ENCODE measurements around the gene INSR.

INSR gene

GRCh38 chr19:7195046-7195445, 99.2 kb downstream of the INSR start:
- H3K4me3 Mint-ChIP-seq = no peak overlapping the region
- H3K36me3 Mint-ChIP-seq (ENCODE audit: low read depth) = peaks cover 11% of the 10 kb centered on the region
- intact Hi-C loops (cut with micrococcal nuclease) = no loop called here
- H3K27ac Mint-ChIP-seq = no peak overlapping the region
- peaks cover 47% of the 10 kb centered on the region for H3K4me1 Mint-ChIP-seq (ENCODE audit: low read depth)
- H3K27me3 Mint-ChIP-seq = peaks cover 6% of the 10 kb centered on the region
- no peaks in the 10 kb centered on the region for H3K9me3 Mint-ChIP-seq

- Mint-ChIP-seq H3K4me1 (ENCODE audit: low read depth) (peaks cover 42% of the 10 kb centered on the region), H3K27ac (no peak overlapping the region), H3K36me3 (ENCODE audit: low read depth) (peaks cover 11% of the 10 kb centered on the region), H3K4me3 (no peak overlapping the region), H3K9me3 (no peaks in the 10 kb centered on the region), H3K27me3 (peaks cover 6% of the 10 kb centered on the region)
- intact Hi-C loops (cut with micrococcal nuclease) = no loop called here
These were observed 99.6 kb downstream of the INSR start for GRCh38 chr19:7194566-7194965.

GRCh38 chr19:7191946-7192691, 102.1 kb downstream of the INSR start:
- intact Hi-C loops (cut with micrococcal nuclease) = no loop called here
- H3K9me3 Mint-ChIP-seq = no peaks in the 10 kb centered on the region
- H3K4me3 Mint-ChIP-seq = peak overlapping the region; percentile 1
- peaks cover 3% of the 10 kb centered on the region for H3K27me3 Mint-ChIP-seq
- no peaks in the 10 kb centered on the region for H3K36me3 Mint-ChIP-seq (ENCODE audit: low read depth)
- peak overlapping the region; percentile 71 for H3K27ac Mint-ChIP-seq
- H3K4me1 Mint-ChIP-seq (ENCODE audit: low read depth) = peaks cover 36% of the 10 kb centered on the region

- H3K4me1 Mint-ChIP-seq (ENCODE audit: low read depth) = peaks cover 38% of the 10 kb centered on the region
These were observed 105.2 kb downstream of the INSR start for GRCh38 chr19:7188698-7189629.

GRCh38 chr19:7187605-7188339, 106.4 kb downstream of the INSR start:
- H3K27ac Mint-ChIP-seq = no peak overlapping the region
- no peak overlapping the region for H3K4me3 Mint-ChIP-seq
- peaks cover 9% of the 10 kb centered on the region for H3K36me3 Mint-ChIP-seq (ENCODE audit: low read depth)
- H3K9me3 Mint-ChIP-seq = no peaks in the 10 kb centered on the region
- intact Hi-C loops (cut with micrococcal nuclease) = no loop called here
- H3K27me3 Mint-ChIP-seq = peaks cover 3% of the 10 kb centered on the region
- H3K4me1 Mint-ChIP-seq (ENCODE audit: low read depth) = peaks cover 49% of the 10 kb centered on the region

More at GRCh38 chr19:7188698-7189629, 105.2 kb downstream of the INSR start:
- Mint-ChIP-seq H3K4me3 (no peak overlapping the region), H3K27ac (no peak overlapping the region), H3K36me3 (ENCODE audit: low read depth) (peaks cover 7% of the 10 kb centered on the region), H3K27me3 (peaks cover 3% of the 10 kb centered on the region), H3K9me3 (no peaks in the 10 kb centered on the region)
- intact Hi-C loops (cut with micrococcal nuclease) = no loop called here

- Mint-ChIP-seq H3K27ac (no peak overlapping the region), H3K4me1 (ENCODE audit: low read depth) (peaks cover 19% of the 10 kb centered on the region), H3K4me3 (no peak overlapping the region), H3K27me3 (no peaks in the 10 kb centered on the region), H3K36me3 (ENCODE audit: low read depth) (peaks cover 22% of the 10 kb centered on the region), H3K9me3 (no peaks in the 10 kb centered on the region)
- intact Hi-C loops (cut with micrococcal nuclease) = no loop called here
These were observed 111.7 kb downstream of the INSR start for GRCh38 chr19:7182489-7182888.

GRCh38 chr19:7179917-7180306, 114.3 kb downstream of the INSR start:
- no peak overlapping the region for H3K4me3 Mint-ChIP-seq
- H3K27ac Mint-ChIP-seq = no peak overlapping the region
- H3K27me3 Mint-ChIP-seq = no peaks in the 10 kb centered on the region
- peaks cover 19% of the 10 kb centered on the region for H3K4me1 Mint-ChIP-seq (ENCODE audit: low read depth)
- intact Hi-C loops (cut with micrococcal nuclease) = no loop called here
- H3K36me3 Mint-ChIP-seq (ENCODE audit: low read depth) = peaks cover 37% of the 10 kb centered on the region
- no peaks in the 10 kb centered on the region for H3K9me3 Mint-ChIP-seq

- Mint-ChIP-seq H3K36me3 (ENCODE audit: low read depth) (peaks cover 35% of the 10 kb centered on the region), H3K9me3 (no peaks in the 10 kb centered on the region), H3K27ac (no peak overlapping the region), H3K27me3 (no peaks in the 10 kb centered on the region), H3K4me1 (ENCODE audit: low read depth) (peaks cover 3% of the 10 kb centered on the region), H3K4me3 (no peak overlapping the region)
- intact Hi-C loops (cut with micrococcal nuclease) = no loop called here
These were observed 116.3 kb downstream of the INSR start for GRCh38 chr19:7177926-7178325.

- Mint-ChIP-seq H3K9me3 (no peaks in the 10 kb centered on the region), H3K4me1 (ENCODE audit: low read depth) (no peaks in the 10 kb centered on the region), H3K4me3 (no peak overlapping the region), H3K27ac (no peak overlapping the region), H3K36me3 (ENCODE audit: low read depth) (peaks cover 46% of the 10 kb centered on the region), H3K27me3 (no peaks in the 10 kb centered on the region)
- intact Hi-C loops (cut with micrococcal nuclease) = no loop called here
These were observed 117.4 kb downstream of the INSR start for GRCh38 chr19:7176792-7177191.

GRCh38 chr19:7172794-7173193, 121.4 kb downstream of the INSR start:
- no peak overlapping the region for H3K27ac Mint-ChIP-seq
- H3K9me3 Mint-ChIP-seq = no peaks in the 10 kb centered on the region
- no peaks in the 10 kb centered on the region for H3K27me3 Mint-ChIP-seq
- H3K4me1 Mint-ChIP-seq (ENCODE audit: low read depth) = no peaks in the 10 kb centered on the region
- no peak overlapping the region for H3K4me3 Mint-ChIP-seq
- H3K36me3 Mint-ChIP-seq (ENCODE audit: low read depth) = peaks cover 73% of the 10 kb centered on the region
- intact Hi-C loops (cut with micrococcal nuclease) = no loop called here

GRCh38 chr19:7170983-7171382, 123.2 kb downstream of the INSR start:
- Mint-ChIP-seq H3K4me1 (ENCODE audit: low read depth) (no peaks in the 10 kb centered on the region), H3K27ac (no peak overlapping the region), H3K9me3 (no peaks in the 10 kb centered on the region), H3K4me3 (no peak overlapping the region), H3K27me3 (no peaks in the 10 kb centered on the region), H3K36me3 (ENCODE audit: low read depth) (peaks cover 78% of the 10 kb centered on the region)
- intact Hi-C loops (cut with micrococcal nuclease) = no loop called here

- Mint-ChIP-seq H3K4me1 (ENCODE audit: low read depth) (no peaks in the 10 kb centered on the region), H3K36me3 (ENCODE audit: low read depth) (peaks cover 78% of the 10 kb centered on the region), H3K27ac (no peak overlapping the region), H3K27me3 (no peaks in the 10 kb centered on the region), H3K4me3 (no peak overlapping the region), H3K9me3 (no peaks in the 10 kb centered on the region)
- intact Hi-C loops (cut with micrococcal nuclease) = no loop called here
These were observed 125.3 kb downstream of the INSR start for GRCh38 chr19:7168941-7169340.

- Mint-ChIP-seq H3K4me3 (no peak overlapping the region), H3K9me3 (no peaks in the 10 kb centered on the region), H3K4me1 (ENCODE audit: low read depth) (peaks cover 11% of the 10 kb centered on the region), H3K27ac (no peak overlapping the region), H3K36me3 (ENCODE audit: low read depth) (peaks cover 72% of the 10 kb centered on the region), H3K27me3 (no peaks in the 10 kb centered on the region)
- intact Hi-C loops (cut with micrococcal nuclease) = no loop called here
These were observed 132.9 kb downstream of the INSR start for GRCh38 chr19:7161292-7161691.
